Measurements from ENCODE around the gene TSPEAR.

DNA sequence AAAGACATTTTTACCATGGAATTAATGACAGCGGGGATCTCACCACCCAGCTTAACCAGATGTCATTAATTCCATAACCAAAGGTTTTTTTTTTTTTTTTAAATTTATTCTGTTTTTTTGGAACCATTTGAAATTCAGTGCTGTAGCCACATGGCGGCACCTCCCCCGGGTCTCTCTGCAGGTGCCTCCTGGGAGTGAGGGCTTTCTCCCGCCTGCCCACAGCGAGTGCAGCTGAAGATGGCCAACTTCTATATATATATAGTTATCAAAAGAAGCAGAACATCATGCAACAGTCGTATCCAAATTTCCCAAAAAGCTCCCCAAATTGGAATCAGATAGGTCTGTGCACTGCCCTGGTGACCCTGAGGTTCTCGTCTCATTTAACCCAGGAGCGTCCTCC lies 95.9 kb downstream of the TSPEAR start:
- TF ChIP-seq, protein P1, sequence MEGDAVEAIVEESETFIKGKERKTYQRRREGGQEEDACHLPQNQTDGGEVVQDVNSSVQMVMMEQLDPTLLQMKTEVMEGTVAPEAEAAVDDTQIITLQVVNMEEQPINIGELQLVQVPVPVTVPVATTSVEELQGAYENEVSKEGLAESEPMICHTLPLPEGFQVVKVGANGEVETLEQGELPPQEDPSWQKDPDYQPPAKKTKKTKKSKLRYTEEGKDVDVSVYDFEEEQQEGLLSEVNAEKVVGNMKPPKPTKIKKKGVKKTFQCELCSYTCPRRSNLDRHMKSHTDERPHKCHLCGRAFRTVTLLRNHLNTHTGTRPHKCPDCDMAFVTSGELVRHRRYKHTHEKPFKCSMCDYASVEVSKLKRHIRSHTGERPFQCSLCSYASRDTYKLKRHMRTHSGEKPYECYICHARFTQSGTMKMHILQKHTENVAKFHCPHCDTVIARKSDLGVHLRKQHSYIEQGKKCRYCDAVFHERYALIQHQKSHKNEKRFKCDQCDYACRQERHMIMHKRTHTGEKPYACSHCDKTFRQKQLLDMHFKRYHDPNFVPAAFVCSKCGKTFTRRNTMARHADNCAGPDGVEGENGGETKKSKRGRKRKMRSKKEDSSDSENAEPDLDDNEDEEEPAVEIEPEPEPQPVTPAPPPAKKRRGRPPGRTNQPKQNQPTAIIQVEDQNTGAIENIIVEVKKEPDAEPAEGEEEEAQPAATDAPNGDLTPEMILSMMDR (IDR thresholded peaks at IDR 0.05) = no peak
- TF ChIP-seq POLR2A (IDR thresholded peaks at IDR 0.05) (no peak), POLR2AphosphoS5 (IDR thresholded peaks at IDR 0.05) (no peak)
